A549 (cell line): ENCODE data around the gene VAPB.

Source experiments
- CHD4 ChIP-seq: fragments of 200-600 bp; sonication (generic); IDR thresholded peaks from 2 replicates; pipeline ENCODE4 v1.6.1; 2016; ENCODE audit warnings: antibody characterized with exemption, mild to moderate bottlenecking, borderline replicate concordance
- CTCF ChIP-seq: fragments of >200 bp; sonication (Bioruptor Twin); formaldehyde crosslinking; IDR thresholded peaks from 3 replicates; pipeline ENCODE4 v1.5.1; 2016
- JUN ChIP-seq, 2 experiments: fragments of >200 bp; sonication (Bioruptor Twin); formaldehyde crosslinking; IDR thresholded peaks; 2 replicates in 1 of 2; 3 replicates in 1 of 2; pipeline ENCODE4 v1.6.1; 2016 to 2017
- POLR2A ChIP-seq: IDR thresholded peaks from 2 replicates; pipeline ENCODE4 v1.6.1; 2012; ENCODE audit warnings: mild to moderate bottlenecking, low read length
- POLR2AphosphoS2 ChIP-seq: conservative IDR thresholded peaks from 2 replicates; pipeline ENCODE4 v1.6.1; 2012; ENCODE audit warnings: low read length, improper control_type of control experiment, inconsistent platforms
- TF ChIP-seq, protein P1 (sequence below): fragments of >200 bp; sonication (Bioruptor Twin); formaldehyde crosslinking; IDR thresholded peaks from 3 replicates; pipeline ENCODE4 v1.6.1; 2016

DNA sequence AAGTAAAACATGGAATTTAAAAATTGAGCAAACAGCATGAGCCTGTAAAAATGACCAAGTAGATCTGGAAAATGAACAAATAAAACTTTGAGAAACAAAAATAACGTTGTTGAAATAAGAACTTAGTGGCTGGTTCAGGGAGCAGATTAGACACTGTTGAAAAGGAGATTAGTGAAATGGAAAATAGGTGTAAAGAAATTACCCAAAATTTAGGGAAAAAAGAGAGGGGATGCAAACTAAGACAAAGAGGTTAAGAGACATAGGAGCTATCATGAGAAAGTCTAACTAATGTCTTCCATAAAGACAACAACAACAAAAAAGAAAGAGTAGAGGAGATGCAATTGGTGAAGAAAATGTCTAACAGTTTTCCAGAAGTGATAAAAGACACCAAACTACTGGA, 97.2 kb downstream of the VAPB start:
- TF ChIP-seq POLR2AphosphoS2 (no peak), CTCF (no peak), POLR2A (no peak), JUN (IDR thresholded peaks at IDR 0.05) (no peak), CHD4 (no peak)
- TF ChIP-seq, protein P1, sequence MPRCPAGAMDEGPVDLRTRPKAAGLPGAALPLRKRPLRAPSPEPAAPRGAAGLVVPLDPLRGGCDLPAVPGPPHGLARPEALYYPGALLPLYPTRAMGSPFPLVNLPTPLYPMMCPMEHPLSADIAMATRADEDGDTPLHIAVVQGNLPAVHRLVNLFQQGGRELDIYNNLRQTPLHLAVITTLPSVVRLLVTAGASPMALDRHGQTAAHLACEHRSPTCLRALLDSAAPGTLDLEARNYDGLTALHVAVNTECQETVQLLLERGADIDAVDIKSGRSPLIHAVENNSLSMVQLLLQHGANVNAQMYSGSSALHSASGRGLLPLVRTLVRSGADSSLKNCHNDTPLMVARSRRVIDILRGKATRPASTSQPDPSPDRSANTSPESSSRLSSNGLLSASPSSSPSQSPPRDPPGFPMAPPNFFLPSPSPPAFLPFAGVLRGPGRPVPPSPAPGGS: no peak
